GM18526 (cell line): ENCODE data around the gene NCOA7.

Experiments used
- POLR2A ChIP-seq: IDR thresholded peaks from 3 replicates; pipeline ENCODE4 v1.6.1; 2011; ENCODE audit not compliant: insufficient read length; ENCODE audit errors: extremely low read depth

NCOA7 gene

DNA sequence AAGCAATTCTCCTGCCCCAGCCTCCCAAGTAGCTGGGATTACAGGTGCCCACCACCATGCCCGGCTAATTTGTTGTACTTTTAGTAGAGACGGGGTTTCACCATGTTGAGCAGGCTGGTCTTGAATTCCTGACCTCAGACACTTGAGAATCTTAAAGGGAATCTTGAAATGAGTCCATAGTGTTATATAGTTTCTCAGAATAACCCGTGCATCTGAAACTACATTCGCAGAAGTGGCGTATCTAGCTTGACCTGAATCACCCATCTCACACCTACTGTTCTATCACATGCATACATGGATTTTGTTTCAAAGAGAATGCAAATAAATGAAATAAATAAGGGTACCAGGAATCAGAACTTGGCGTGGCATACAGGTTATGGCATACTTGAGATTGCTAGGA is 65.0 kb downstream of the NCOA7 start:
- no peak for TF ChIP-seq POLR2A

DNA sequence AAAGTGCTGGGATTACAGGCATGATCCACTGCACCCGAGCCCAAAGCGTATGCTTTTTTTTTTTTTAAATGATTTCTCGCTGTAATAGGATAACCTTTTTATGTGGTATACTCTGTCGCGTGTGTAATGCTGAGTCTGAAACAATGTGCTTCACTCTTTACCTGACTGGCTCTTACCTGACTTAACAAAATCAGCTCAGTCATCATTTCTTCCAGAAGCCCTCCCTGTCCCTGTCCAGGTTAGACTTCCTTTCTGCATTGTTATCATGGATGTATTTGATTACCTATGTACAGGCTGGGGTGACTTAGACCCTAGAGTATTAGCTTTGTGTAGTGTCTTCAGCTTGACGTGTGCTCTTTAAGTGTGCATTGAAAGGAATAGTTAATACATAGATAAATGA is 67.1 kb downstream of the NCOA7 start:
- no peak for TF ChIP-seq POLR2A

DNA sequence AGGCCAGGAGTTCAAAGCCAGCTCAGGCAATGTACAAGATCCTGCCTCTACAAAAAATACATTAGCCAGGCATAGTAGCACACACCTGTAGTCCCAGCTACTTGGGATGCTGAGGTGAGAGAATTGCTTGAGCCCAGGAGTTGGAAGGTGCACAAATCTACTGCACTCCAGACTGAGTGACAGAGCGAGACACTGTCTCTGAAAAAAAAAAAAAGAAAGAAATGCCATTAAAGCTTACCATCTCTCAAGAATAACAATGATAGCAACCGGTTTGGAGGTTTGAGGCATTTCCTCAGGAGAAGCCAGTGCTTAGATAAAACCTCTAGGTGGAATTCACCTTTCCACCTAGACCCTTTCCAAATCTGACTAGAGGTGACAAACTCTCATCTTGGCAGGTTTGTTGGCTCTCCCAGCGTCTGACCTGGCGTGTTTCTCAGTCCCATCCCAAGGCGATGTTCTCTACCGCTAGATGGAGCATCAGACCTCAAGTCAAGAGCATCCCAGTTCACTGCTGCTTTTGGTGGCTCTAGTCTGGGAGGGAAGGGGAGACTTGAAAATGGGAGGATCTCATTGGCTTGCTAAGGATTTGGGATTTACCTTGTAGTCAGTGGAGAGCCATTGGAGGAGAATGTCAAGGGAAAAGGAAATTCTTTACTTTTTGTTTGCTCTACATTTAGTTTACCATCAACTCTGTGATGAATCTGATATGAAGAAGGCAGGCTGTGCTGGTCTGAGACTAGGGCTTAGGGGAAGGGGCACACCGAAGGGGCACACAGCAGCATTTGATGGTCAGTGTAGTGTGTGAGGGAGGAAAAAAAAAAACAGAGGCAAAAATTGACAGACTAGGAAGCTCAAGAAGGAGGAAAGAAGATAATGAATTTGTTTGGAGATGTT is 67.9 kb downstream of the NCOA7 start:
- TF ChIP-seq POLR2A, result no peak

DNA sequence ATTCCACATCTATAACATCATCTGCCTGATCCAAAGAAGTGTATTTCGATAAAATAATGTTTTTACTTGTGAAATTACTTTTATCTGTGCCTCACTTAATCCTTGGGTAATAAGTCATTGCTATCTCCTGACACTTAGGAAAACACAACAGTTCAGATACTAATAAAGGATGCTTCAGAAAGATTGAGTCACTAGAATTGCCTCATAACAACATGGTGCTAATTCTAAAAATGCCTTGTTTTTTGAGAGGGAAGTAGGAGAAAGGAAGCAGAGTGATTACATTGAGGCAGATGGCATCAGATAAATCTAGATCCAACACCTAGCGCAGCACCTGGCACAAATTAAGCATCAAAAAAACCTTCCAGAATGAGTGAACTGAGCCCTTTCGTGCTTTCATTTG is 69.0 kb downstream of the NCOA7 start:
- TF ChIP-seq POLR2A, result no peak

DNA sequence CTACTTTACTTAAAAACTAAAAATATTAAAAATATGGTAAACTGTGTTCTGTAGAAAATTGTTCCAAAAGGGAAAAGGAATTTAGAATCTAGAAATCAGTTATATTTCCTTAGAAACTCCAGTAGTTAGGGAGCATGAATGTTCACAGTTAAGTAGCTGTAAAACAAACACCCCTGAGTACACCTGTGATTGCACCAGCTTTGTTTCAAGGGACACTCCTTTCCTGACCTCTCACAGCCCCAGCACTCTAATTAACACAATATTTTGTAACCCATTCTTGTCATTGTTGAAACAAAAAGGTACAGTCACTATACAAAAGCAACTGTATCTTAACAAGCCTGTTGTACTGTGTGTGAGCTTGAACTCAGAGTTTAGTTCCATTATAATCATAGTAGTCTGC is 72.3 kb downstream of the NCOA7 start:
- TF ChIP-seq POLR2A, result no peak

DNA sequence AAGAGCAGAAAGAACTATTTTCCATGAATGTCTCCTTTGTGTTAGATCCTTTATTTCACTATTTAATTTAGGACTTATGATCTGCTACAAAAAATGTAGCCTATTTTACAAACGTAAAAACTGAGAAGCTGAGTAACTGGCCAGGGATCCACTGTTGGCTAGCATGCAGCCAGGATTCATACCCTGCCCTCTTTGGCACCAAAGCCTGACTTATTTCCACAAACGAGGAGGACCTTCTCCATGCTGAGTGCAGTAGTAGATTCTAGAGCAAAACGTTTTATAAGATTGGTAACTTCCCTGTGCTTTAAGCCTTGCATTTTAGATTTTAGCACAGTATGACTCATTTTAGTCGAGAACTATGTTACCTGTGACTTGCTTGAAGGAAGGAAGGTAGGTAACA is 74.3 kb downstream of the NCOA7 start:
- no peak for TF ChIP-seq POLR2A

DNA sequence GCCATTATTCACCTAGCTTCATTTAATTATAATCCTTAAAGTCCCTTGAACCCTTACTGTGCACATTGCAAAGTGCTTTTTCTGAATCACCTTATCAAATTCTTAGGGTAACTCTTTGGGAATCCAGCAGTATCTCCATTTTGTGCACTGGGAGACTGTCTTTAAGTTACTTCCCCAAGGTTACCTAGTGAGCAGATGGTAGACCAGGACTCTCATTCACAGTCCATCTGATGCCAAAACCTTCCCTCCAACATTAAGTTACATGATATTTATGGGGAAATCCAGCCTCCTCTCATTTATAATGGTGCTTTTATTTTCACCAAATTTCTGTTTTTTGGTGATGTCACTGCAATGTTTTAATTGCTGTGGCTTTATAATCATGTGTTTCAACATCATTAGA is 75.7 kb downstream of the NCOA7 start:
- TF ChIP-seq POLR2A, result no peak

DNA sequence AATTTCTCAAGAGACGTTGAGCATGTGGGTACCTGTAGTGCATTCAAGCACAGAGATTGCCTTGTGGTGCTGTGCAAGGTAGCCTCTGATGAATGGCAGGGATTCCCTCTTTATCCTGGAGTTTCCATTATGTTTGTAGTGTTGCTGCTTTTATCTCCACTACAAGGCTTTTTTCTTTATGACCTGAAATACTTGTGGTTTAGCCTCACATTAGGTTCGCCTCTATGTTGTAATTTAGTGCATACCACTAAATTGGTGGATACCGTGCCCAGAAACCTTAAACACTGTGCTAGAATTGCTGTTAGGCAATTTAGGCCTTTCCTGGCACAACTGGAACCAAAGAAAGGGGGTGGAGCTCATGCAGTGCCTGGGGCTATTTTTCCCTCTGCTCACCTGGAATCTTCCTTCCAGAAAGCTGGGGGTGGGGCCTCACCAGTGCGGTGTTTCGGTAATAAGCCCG is 76.8 kb downstream of the NCOA7 start:
- no peak for TF ChIP-seq POLR2A

DNA sequence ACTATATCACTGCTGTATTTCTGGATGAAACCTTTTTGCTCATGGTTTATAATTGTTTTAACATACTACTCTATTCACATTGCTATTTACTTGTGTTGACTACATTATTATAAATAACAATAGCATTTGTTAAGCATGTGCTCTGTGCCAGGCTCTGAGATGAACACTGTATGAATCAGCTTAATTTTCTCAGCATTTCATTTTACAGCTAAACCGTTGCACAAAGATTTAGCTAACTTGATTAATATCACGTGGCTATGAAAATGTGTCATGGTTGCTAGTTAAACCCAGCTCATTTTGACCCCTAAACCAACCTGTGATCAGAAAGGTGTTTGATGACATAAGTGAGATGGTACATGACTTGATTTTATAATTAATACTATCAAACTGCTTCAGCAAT is 77.5 kb downstream of the NCOA7 start:
- TF ChIP-seq POLR2A, result no peak

DNA sequence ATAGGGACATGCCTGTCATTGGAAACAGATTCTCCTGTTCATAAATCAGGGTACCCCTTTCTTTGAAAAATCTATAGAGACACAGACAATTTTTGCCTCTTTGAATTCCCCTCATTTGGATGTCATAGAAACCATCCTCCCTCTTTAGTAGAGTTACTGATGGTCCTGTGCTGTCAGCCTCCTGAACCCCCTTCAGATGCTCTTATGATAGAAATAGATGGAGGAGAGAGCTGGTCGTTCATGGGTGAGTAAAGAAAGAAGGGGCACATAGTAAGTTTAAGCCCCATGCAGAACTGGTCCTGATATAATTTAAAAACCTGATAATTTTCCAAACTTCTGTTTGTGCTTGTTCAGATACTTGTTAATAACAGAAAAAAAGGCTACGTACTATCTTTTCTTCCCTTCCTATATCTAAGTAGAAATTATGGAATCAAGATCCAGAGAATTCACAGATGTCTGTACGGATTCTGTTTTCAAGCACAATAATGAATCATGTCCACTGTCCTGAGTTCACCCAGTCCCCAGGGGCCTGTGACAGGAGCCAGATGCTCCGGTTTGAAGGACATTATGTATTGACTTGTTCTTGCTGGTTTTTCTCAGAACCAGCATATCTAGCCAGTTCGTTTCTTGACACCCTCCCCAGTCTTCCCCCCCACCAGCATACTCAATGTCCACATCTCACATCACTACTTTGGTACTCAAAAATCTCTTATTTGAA is 78.1 kb downstream of the NCOA7 start:
- no peak for TF ChIP-seq POLR2A

DNA sequence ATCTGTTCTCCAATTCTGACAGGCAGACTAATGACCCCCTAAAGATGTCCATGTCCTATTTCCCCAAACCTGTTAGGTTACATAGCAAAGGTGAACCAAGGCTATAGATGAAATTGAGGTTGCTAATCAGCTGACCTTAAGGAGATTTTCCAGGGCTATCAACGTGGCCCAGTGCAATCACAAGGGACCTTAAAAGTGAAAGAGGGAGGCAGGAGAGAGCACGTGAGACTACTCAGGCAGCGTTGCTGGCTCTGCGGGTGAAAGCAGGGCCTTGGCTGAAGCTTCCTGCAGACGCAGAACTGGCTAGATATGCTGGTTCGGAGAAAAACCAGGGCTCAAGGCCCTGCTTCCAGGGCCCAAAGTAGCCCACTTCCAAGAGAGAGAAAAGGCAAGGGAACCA is 78.7 kb downstream of the NCOA7 start:
- no peak for TF ChIP-seq POLR2A

DNA sequence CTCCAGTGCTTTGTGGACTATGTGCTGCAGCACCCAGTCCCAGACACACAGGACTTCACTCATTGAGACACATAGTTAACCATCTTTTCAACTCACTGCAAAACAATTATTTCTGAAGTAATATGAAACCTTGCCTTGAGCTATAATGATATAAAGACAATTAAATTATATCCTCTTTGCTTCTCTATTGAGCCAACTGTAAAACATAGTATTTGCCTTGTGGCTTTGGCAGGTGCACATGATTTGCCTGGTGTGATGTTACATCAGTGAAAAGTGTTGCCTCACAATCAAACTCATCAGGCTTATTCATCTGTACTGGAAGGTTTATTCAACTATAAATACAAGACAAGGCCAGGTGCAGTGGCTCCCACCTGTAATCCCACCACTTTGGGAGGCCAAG is 80.6 kb downstream of the NCOA7 start:
- no peak for TF ChIP-seq POLR2A

DNA sequence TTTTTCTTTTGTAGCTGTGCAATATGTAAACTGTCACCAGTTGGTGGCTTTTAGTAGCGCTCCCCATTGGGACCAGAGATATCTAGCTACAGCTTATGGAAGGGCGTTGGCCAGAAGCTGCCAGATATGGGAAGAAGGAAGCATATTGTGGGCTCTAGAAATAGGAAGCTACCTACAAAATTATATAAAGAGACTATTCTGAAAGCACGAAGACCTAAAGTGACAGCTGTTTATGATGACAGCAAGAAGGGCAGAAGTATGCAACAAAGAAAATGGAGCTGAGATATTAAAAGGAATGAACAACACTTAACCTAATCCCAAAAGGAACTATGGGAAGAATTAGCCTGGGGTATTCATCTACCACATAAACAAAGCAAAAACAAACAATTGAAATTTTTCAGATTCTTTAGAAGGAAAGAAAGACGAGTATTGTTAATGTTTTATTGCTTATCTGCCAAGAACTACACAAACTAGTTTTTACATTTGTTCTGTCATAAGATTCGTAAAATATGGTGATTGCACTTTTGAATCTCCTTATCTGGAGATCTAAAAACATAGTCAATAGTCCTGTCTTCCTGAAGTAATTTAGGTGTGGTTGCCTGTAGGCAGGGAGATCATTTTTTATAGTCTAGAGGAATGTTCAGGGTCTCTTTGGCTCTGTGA is 81.6 kb downstream of the NCOA7 start:
- TF ChIP-seq POLR2A, result no peak

DNA sequence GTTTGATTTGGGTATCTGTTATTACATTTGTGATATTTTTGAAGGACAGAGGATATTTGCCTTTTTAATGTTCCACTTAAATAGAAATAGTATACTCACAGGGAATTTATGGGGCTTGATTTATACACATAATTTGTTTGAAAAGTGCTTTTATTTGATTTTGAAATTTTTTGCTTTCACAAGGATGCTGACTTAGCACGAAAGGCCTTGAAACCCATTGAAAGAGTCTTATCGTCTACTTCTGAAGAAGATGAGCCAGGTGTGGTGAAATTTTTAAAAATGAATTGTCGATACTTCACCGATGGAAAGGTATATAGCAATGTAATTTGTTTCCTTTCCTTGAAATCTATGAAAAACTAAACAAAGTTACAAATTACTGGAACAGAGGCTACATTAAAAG is 91.5 kb downstream of the NCOA7 start:
- TF ChIP-seq POLR2A, result no peak

DNA sequence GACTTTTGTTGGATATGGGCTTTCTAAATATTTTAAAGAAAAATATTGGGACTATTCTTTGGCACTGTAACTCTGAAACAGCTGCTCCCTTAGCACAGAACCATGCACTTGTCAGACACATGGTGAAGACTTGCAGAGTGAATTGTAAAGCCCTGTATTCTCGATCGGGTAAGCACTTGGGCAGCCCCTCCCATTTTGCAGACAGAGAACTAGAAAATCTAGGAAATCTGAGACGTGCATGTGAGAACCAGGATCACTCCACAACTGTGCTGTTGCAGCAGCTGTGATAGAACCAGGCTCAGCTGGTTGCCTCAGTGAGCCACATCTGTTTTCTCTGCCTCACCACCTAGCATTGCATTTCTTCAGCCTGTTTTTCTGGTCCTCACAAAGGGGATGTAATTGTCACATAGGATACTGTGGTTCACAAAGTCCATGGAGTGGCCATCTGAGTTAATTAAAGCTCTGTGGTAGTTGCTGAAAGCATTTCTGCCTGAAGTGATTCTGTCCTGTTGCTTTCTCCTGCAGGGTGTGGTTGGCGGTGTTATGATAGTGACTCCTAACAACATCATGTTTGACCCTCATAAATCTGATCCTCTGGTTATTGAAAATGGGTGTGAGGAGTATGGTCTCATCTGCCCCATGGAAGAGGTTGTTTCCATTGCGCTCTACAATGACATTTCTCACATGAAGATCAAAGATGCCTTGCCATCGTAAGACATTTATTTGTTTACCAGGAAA is 94.0 kb downstream of the NCOA7 start:
- no peak for TF ChIP-seq POLR2A
